ENCODE data around the gene TM9SF1. TPM values are rescaled to one million over a fixed set of nuclear protein-coding genes. Genes with fewer than 3 reads are reported as not detected.
A peak's percentile ranks its signal among the peaks of the same experiment; 100 is the strongest.
"Not testable (repeated sequence)": the region's sequence is repeated elsewhere in the genome, so short reads cannot be mapped to it uniquely, and the experiment has no call there.

TM9SF1 gene
- total RNA-seq, 6 experiments from 2014 or later: 68.1 to 80.4 (median 71.0) TPM

DNA sequence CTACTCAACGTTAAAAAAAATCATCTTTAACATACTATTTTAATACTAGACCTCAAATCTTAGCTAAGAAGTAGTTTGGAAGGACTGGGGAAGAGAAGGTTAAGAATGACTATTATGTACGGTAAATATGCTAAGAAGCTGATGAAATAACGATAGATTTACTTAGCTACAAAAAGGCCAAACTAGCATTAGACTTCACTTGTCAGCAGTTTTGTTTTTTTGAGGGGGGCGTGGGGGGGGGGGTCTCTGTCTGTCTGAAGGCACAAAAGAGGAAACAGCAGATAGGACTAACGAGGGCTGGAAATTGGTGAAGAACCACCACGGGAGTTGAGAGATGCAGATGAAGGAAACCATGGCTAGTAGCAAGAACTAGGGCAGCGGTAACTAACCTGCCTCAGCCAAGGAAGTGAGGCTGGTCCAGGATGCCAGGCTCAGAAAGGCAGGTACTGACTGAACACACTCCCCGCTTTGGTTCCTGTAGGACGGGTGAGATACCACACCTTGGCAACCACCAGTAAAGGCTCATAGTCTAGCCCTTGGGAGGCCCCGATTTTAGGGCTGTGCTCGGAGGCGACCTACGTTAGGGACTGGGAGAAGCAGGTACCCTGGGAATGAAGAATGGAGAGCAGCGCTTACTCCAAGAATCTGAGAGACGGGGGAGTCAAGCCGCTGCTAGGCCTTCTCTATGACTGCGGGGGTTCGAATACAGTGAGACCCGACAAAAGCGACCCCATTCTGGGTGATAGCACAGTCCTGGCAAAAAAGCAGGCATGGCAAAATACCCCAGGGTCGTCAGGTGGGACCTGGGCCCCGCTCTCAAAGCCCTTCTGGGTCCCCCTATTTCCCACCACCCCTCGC is 36.3 kb upstream of the TM9SF1 start:
- Mint-ChIP-seq H3K27me3 (ENCODE audit: insufficient read depth) (no peaks in the 10 kb centered on the region; the same call in none of the 2 replicates), H3K27ac (peak overlapping the region; percentile 87), H3K36me3 (ENCODE audit: low read depth) (peaks cover 61% of the 10 kb centered on the region), H3K9me3 (no peaks in the 10 kb centered on the region), H3K4me3 (peak overlapping the region; percentile 94), H3K4me1 (ENCODE audit: low read depth) (peaks cover 54% of the 10 kb centered on the region)
- TF ChIP-seq, protein P1, sequence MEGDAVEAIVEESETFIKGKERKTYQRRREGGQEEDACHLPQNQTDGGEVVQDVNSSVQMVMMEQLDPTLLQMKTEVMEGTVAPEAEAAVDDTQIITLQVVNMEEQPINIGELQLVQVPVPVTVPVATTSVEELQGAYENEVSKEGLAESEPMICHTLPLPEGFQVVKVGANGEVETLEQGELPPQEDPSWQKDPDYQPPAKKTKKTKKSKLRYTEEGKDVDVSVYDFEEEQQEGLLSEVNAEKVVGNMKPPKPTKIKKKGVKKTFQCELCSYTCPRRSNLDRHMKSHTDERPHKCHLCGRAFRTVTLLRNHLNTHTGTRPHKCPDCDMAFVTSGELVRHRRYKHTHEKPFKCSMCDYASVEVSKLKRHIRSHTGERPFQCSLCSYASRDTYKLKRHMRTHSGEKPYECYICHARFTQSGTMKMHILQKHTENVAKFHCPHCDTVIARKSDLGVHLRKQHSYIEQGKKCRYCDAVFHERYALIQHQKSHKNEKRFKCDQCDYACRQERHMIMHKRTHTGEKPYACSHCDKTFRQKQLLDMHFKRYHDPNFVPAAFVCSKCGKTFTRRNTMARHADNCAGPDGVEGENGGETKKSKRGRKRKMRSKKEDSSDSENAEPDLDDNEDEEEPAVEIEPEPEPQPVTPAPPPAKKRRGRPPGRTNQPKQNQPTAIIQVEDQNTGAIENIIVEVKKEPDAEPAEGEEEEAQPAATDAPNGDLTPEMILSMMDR (IDR thresholded peaks at IDR 0.05): no peak
- no peak for DNase-seq

DNA sequence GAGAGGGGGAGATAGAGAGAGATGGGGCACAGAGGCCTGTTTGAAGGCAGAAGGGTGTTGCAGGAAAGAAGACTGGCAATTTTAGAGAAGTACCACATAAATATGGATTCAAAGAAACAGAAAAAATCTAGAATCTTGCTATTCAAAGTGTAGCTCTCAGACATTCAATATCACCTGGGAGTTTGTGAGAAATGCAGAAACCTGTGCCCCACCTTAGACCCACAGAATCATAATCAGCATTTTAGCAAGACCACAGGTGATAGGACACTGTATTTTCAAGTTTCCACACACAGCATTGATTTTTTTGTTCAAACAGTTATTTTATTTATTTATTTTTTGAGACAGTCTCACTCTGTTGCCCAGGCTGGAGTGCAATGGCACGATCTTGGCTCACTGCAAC is 33.7 kb upstream of the TM9SF1 start:
- peaks cover 1% of the 10 kb centered on the region for H3K27me3 Mint-ChIP-seq (ENCODE audit: insufficient read depth)
- peaks cover 44% of the 10 kb centered on the region for H3K36me3 Mint-ChIP-seq (ENCODE audit: low read depth)
- H3K4me3 Mint-ChIP-seq: no peak overlapping the region
- TF ChIP-seq, protein P1 (IDR thresholded peaks at IDR 0.05): no peak
- no peaks in the 10 kb centered on the region for H3K9me3 Mint-ChIP-seq
- DNase-seq: no peak
- peaks cover 46% of the 10 kb centered on the region for H3K4me1 Mint-ChIP-seq (ENCODE audit: low read depth)
- no peak overlapping the region for H3K27ac Mint-ChIP-seq

DNA sequence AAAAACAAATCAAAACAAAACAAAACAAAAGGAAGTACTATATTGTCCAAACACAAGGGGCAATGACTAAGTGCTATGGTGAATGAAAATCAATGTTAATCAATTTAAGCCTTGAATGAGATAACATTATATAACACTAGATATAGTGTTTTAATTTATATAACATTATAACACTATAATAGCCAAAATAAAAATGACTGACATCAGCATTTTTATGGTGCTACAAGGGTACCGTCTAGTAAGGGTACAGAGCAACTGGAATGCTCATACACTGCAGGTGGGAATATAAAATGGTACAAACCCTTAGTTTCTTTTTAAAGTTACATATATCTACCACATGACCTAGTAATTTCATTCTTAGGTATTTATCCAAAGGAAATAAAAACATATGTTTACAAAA is 31.2 kb upstream of the TM9SF1 start:
- peaks cover 33% of the 10 kb centered on the region for H3K36me3 Mint-ChIP-seq (ENCODE audit: low read depth)

DNA sequence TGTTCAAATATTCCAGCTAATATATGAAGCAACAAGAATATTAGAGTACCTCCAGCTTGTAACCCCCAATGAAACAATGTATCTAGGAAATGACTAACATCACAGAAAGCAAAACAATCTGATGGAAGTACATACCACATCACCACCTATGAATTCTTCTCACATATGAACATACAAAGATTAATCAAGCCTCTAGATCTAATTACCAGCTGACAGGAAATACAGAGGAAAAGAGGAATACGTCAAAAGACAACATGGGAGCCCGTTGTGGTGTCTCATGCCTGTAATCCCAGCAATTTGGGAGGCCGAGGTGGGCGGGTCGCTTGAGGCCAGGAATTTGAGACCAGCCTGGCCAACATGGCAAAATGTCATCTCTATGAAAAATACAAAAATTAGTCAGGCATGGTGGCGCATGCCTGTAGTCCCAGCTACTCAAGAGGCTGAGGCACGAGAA is 29.4 kb upstream of the TM9SF1 start:
- peaks cover 27% of the 10 kb centered on the region for H3K36me3 Mint-ChIP-seq (ENCODE audit: low read depth)
- TF ChIP-seq, protein P1 (IDR thresholded peaks at IDR 0.05): no peak
- peak overlapping the region; percentile 76 for H3K4me3 Mint-ChIP-seq
- peak; percentile 84 for DNase-seq
- H3K4me1 Mint-ChIP-seq (ENCODE audit: low read depth): peaks cover 30% of the 10 kb centered on the region
- H3K9me3 Mint-ChIP-seq: no peaks in the 10 kb centered on the region
- peaks cover 1% of the 10 kb centered on the region; the same call in 1 of the 2 replicates for H3K27me3 Mint-ChIP-seq (ENCODE audit: insufficient read depth)
- peak overlapping the region; percentile 89 for H3K27ac Mint-ChIP-seq

More for the DNA sequence above, 31.2 kb upstream of the TM9SF1 start:
- peaks cover 1% of the 10 kb centered on the region; the same call in 1 of the 2 replicates for H3K27me3 Mint-ChIP-seq (ENCODE audit: insufficient read depth)
- DNase-seq: no peak
- no peak overlapping the region for H3K27ac Mint-ChIP-seq
- TF ChIP-seq, protein P1 (IDR thresholded peaks at IDR 0.05): no peak
- no peak overlapping the region for H3K4me3 Mint-ChIP-seq
- no peaks in the 10 kb centered on the region for H3K9me3 Mint-ChIP-seq
- peaks cover 36% of the 10 kb centered on the region for H3K4me1 Mint-ChIP-seq (ENCODE audit: low read depth)

DNA sequence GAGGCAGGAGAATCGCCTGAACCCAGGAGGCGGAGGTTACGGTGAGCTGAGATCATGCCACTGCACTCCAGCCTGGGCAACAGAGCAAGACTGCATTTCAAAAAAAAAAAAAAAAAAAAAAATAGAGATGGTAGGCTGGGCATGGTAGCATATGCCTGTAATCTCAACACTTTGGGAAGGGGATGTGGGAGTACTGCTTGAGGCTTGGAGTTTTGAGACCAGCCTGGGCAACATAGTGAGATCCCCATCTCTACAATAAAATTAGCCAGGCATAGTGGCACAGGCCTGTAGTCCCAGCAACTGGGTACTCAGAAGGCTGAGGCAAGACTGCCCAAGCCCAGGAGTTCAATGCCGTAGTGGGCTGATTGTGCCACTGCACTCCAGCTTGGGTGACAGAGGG is 27.7 kb upstream of the TM9SF1 start:
- peaks cover 35% of the 10 kb centered on the region for H3K4me1 Mint-ChIP-seq (ENCODE audit: low read depth)
- not testable (repeated sequence) for H3K4me3 Mint-ChIP-seq; H3K27ac Mint-ChIP-seq; DNase-seq; H3K9me3 Mint-ChIP-seq; H3K27me3 Mint-ChIP-seq (ENCODE audit: insufficient read depth)
- H3K36me3 Mint-ChIP-seq (ENCODE audit: low read depth): peaks cover 20% of the 10 kb centered on the region

DNA sequence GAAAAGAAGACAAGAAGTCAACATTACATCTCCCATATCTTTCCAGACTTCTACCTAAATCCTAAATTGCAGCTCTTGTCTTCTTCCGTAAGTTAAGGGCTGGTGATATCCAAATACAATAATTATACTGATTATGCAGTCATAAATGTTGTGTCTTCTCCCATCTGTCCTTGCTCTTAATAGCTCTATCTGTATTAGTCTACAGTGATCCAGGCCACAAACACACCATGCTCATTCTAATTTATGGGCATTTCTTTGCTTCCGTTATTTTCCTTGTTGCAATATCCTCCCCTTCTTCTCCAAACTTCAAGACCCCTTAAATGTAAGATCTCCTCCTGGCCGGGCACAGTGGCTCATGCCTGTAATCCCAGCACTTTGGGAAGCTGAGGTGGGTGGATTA is 24.3 kb upstream of the TM9SF1 start:
- Mint-ChIP-seq H3K4me3 (no peak overlapping the region), H3K27ac (peak overlapping the region; percentile 13; the same call in 1 of the 2 replicates), H3K4me1 (ENCODE audit: low read depth) (peaks cover 29% of the 10 kb centered on the region), H3K27me3 (ENCODE audit: insufficient read depth) (peaks cover 1% of the 10 kb centered on the region), H3K9me3 (no peaks in the 10 kb centered on the region), H3K36me3 (ENCODE audit: low read depth) (peaks cover 4% of the 10 kb centered on the region; the same call in 1 of the 2 replicates)
- DNase-seq: no peak
- TF ChIP-seq, protein P1 (IDR thresholded peaks at IDR 0.05): no peak

Measured in HFFc6 (cell line).